Fibroblast of lung (primary cell): ENCODE results near the gene DSCAML1. TPM values are rescaled to one million over a fixed set of nuclear protein-coding genes. Genes with fewer than 3 reads are reported as not detected.

Source experiments
- DNase-seq, 2 donors: peaks; one replicate each; pipeline versions ENCODE4 v3.0.0 to v3.0.0-alpha.2; 2010; ENCODE audit warnings: low read depth in 2 of 2
- H2AFZ ChIP-seq: 2 replicates; pipeline ENCODE4 v1.5.1; 2012; ENCODE audit warnings: low read length, control low read depth, inconsistent platforms
- H3K27ac ChIP-seq: 2 replicates; pipeline ENCODE4 v1.5.1; 2011; ENCODE audit warnings: low read length, control low read depth; ENCODE audit not compliant: insufficient read depth
- H3K27me3 ChIP-seq: 2 replicates; pipeline ENCODE4 v1.5.1; 2011; ENCODE audit warnings: mild to moderate bottlenecking, low read length; ENCODE audit not compliant: control insufficient read depth, insufficient read depth
- H3K36me3 ChIP-seq: 2 replicates; pipeline ENCODE4 v1.5.1; 2011; ENCODE audit warnings: low read length; ENCODE audit not compliant: control insufficient read depth, insufficient read depth
- H3K4me1 ChIP-seq: 2 replicates; pipeline ENCODE4 v1.5.1; 2011; ENCODE audit warnings: low read length; ENCODE audit not compliant: control insufficient read depth, insufficient read depth; ENCODE audit errors: extremely low read depth
- H3K4me2 ChIP-seq: 2 replicates; pipeline ENCODE4 v1.5.1; 2011; ENCODE audit warnings: low read length, control low read depth; ENCODE audit not compliant: insufficient read depth; ENCODE audit errors: extremely low read depth
- H3K4me3 ChIP-seq, 4 experiments: fragments of 200-600 bp in 1 of 4; sonication (generic) in 1 of 4; replicated peaks in 1 of 4; 2 replicates each; pipeline ENCODE4 v1.5.1; 2011 to 2016; ENCODE audit warnings: low read length in 4 of 4, low read depth in 3 of 4, mild to moderate bottlenecking in 3 of 4, control low read depth in 2 of 4, inconsistent platforms in 1 of 4, mixed read lengths in 1 of 4; ENCODE audit not compliant: insufficient read depth in 1 of 4; ENCODE audit errors: control extremely low read depth in 1 of 4
- H3K79me2 ChIP-seq: 2 replicates; pipeline ENCODE4 v1.5.1; 2012; ENCODE audit warnings: mild to moderate bottlenecking, low read length, inconsistent platforms; ENCODE audit not compliant: control insufficient read depth, insufficient read depth
- H3K9ac ChIP-seq: 2 replicates; pipeline ENCODE4 v1.5.1; 2011; ENCODE audit warnings: mild to moderate bottlenecking, low read length, control low read depth; ENCODE audit not compliant: insufficient read depth
- H3K9me3 ChIP-seq: 2 replicates; pipeline ENCODE4 v1.5.1; 2012; ENCODE audit warnings: low read depth, low read length; ENCODE audit not compliant: control insufficient read depth, insufficient read depth
- H4K20me1 ChIP-seq: 2 replicates; pipeline ENCODE4 v1.5.1; 2011; ENCODE audit warnings: low read length; ENCODE audit not compliant: control insufficient read depth, insufficient read depth; ENCODE audit errors: extremely low read depth
- CTCF ChIP-seq, 2 donors: IDR thresholded peaks in 1 of 2; conservative IDR thresholded peaks in 1 of 2; 1 replicate in 1 of 2; 2 replicates in 1 of 2; pipeline ENCODE4 v1.5.1; 2011 to 2012; ENCODE audit warnings: low read length in 2 of 2, control low read depth in 1 of 2, inconsistent platforms in 1 of 2, low read depth in 1 of 2, mild to moderate bottlenecking in 1 of 2
- EZH2 ChIP-seq: IDR thresholded peaks from 2 replicates; pipeline ENCODE4 v1.5.1; 2012; ENCODE audit warnings: low read length, control low read depth, mild to moderate bottlenecking; ENCODE audit errors: missing control alignments
- polyA plus RNA-seq, 2 donors: library from polyadenylated mRNA; depleted of rRNA in 1 of 2; stranded (reverse) in 1 of 2; unstranded in 1 of 2; fragments of >200 nt; gene quantifications; 2 replicates each; pipeline ENCODE4 v1.2.1, GENCODE V29; 2011 to 2012; ENCODE audit warnings: missing spikeins in 1 of 2
- total RNA-seq: library from RNA; depleted of rRNA; stranded (reverse); fragments of >200 nt; gene quantifications from 2 replicates; pipeline ENCODE4 v1.2.1, GENCODE V29; 2014

Gene DSCAML1
- total and polyA plus RNA-seq, 2 donors (not counting 1 experiment from before 2014, with no cell fraction given): not detected

- no peaks in the 10 kb centered on the region for H4K20me1 ChIP-seq
- H3K4me2 ChIP-seq: no peak overlapping the region
- H3K9me3 ChIP-seq: no peaks in the 10 kb centered on the region
- H3K4me1 ChIP-seq: no peaks in the 10 kb centered on the region
- peaks cover 2% of the 10 kb centered on the region for H3K27me3 ChIP-seq
- TF ChIP-seq CTCF (conservative IDR thresholded peaks at IDR 0.05 in 1 of 2, IDR thresholded peaks at IDR 0.05 in 1 of 2; ENCODE audit: low read depth in 1 of 2, low read length in 2 of 2) (no peak), EZH2 (no peak)
- no peak overlapping the region for H3K4me3 ChIP-seq
- H3K36me3 ChIP-seq: no peaks in the 10 kb centered on the region
- H2AFZ ChIP-seq: no peak overlapping the region
- H3K27ac ChIP-seq: no peak overlapping the region
- H3K9ac ChIP-seq: no peak overlapping the region
- H3K79me2 ChIP-seq: no peaks in the 10 kb centered on the region
- no peak for DNase-seq
These were observed 103.7 kb downstream of the DSCAML1 start for GRCh38 chr11:117693344-117693743.

GRCh38 chr11:117691516-117691915 is 105.5 kb downstream of the DSCAML1 start:
- no peaks in the 10 kb centered on the region for H3K4me1 ChIP-seq
- H2AFZ ChIP-seq: no peak overlapping the region
- H3K79me2 ChIP-seq: no peaks in the 10 kb centered on the region
- H3K4me3 ChIP-seq: no peak overlapping the region
- no peak overlapping the region for H3K27ac ChIP-seq
- no peak for TF ChIP-seq CTCF (conservative IDR thresholded peaks at IDR 0.05 in 1 of 2, IDR thresholded peaks at IDR 0.05 in 1 of 2; ENCODE audit: low read depth in 1 of 2, low read length in 2 of 2)
- TF ChIP-seq EZH2: no peak
- H3K9ac ChIP-seq: no peak overlapping the region
- no peak for DNase-seq
- no peaks in the 10 kb centered on the region for H3K9me3 ChIP-seq
- H3K4me2 ChIP-seq: no peak overlapping the region
- H4K20me1 ChIP-seq: no peaks in the 10 kb centered on the region
- H3K27me3 ChIP-seq: peaks cover 2% of the 10 kb centered on the region
- no peaks in the 10 kb centered on the region for H3K36me3 ChIP-seq

- Histone ChIP-seq H3K4me1 (no peaks in the 10 kb centered on the region), H3K27ac (no peak overlapping the region), H2AFZ (no peak overlapping the region), H3K4me3 (no peak overlapping the region), H3K9me3 (no peaks in the 10 kb centered on the region), H3K4me2 (no peak overlapping the region), H4K20me1 (no peaks in the 10 kb centered on the region), H3K27me3 (peaks cover 2% of the 10 kb centered on the region), H3K36me3 (no peaks in the 10 kb centered on the region), H3K79me2 (no peaks in the 10 kb centered on the region), H3K9ac (no peak overlapping the region)
- TF ChIP-seq EZH2 (no peak), CTCF (conservative IDR thresholded peaks at IDR 0.05 in 1 of 2, IDR thresholded peaks at IDR 0.05 in 1 of 2; ENCODE audit: low read depth in 1 of 2, low read length in 2 of 2) (no peak)
- no peak for DNase-seq
These were observed 105.8 kb downstream of the DSCAML1 start for GRCh38 chr11:117691218-117691514.
